Measurements from ENCODE around the gene GPHN. TPM values are rescaled to one million over a fixed set of nuclear protein-coding genes. Genes with fewer than 3 reads are reported as not detected.

GPHN gene
- total and polyA plus RNA-seq, 2 donors (not counting 3 experiments of a cell fraction or from before 2014, with no cell fraction given) = 5.1 to 23.2 TPM

GRCh38 chr14:66900719-66901118 is 392.8 kb downstream of the GPHN start:
- intact Hi-C loops (cut with micrococcal nuclease) = no loop called here
- Histone ChIP-seq H2AFZ (ENCODE audit: low read depth, low read length) (no peak overlapping the region), H3K79me2 (ENCODE audit: control insufficient read depth, insufficient read depth, low read length) (no peaks in the 10 kb centered on the region), H3K9ac (replicated peaks; ENCODE audit: extremely low read depth, insufficient read depth, low read length) (no peak overlapping the region), H3K36me3 (ENCODE audit: control insufficient read depth in 2 of 2, extremely low read depth in 1 of 2, insufficient read depth in 2 of 2, low read length in 2 of 2) (no peaks in the 10 kb centered on the region), H3K9me3 (replicated peaks; ENCODE audit: control insufficient read depth, insufficient read depth, low read length) (no peaks in the 10 kb centered on the region), H3K9me1 (replicated peaks; ENCODE audit: control insufficient read depth, extremely low read depth, insufficient read depth, low read length) (no peaks in the 10 kb centered on the region), H3K4me3 (replicated peaks in 1 of 3; ENCODE audit: insufficient read depth in 1 of 3, low read depth in 1 of 3, low read length in 3 of 3) (no peak overlapping the region), H3K4me2 (ENCODE audit: insufficient read depth, low read length) (no peak overlapping the region), H3K27ac (ENCODE audit: insufficient read depth, low read depth, low read length) (no peak overlapping the region), H3K4me1 (ENCODE audit: control insufficient read depth, extremely low read depth, insufficient read depth, low read length) (no peaks in the 10 kb centered on the region), H3K27me3 (ENCODE audit: control insufficient read depth in 2 of 2, insufficient read depth in 2 of 2, low read length in 2 of 2) (no peaks in the 10 kb centered on the region), H4K20me1 (replicated peaks; ENCODE audit: control insufficient read depth, extremely low read depth, insufficient read depth, low read length) (no peaks in the 10 kb centered on the region)
- DNase-seq (ENCODE audit: low read depth, low spot score) (no peak), FAIRE-seq (no peak)
- TF ChIP-seq GATA2 (IDR thresholded peaks at IDR 0.05; ENCODE audit: insufficient read depth, insufficient read length, low read depth, low read length) (no peak), MAX (IDR thresholded peaks at IDR 0.05; ENCODE audit: insufficient read depth, insufficient read length) (no peak), POLR2A (IDR thresholded peaks at IDR 0.05; ENCODE audit: low read depth, low read length) (no peak), FOS (IDR thresholded peaks at IDR 0.05; ENCODE audit: borderline replicate concordance, insufficient read depth, low read length) (no peak), POLR2AphosphoS5 (IDR thresholded peaks at IDR 0.05; ENCODE audit: insufficient read depth, low read depth, low read length) (no peak), JUN (IDR thresholded peaks at IDR 0.05; ENCODE audit: borderline replicate concordance, insufficient read depth, insufficient read length, low read depth) (no peak)
- dilution Hi-C loops (cut with MboI; ENCODE audit: extremely low pct_ligation_motif_present, low sequenced_read_pairs) = loop anchor here (25.0 kb wide), 1 partner anchor 88 kb away; no protein-coding TSS in a partner anchor
- BruUV-seq (replicated peaks) = no TSS peak
- CTCF ChIA-PET = no interaction called here
- POLR2A ChIA-PET = no interaction called here

- Histone ChIP-seq H3K36me3 (ENCODE audit: control insufficient read depth in 2 of 2, extremely low read depth in 1 of 2, insufficient read depth in 2 of 2, low read length in 2 of 2) (no peaks in the 10 kb centered on the region), H3K79me2 (ENCODE audit: control insufficient read depth, insufficient read depth, low read length) (no peaks in the 10 kb centered on the region), H3K9me1 (replicated peaks; ENCODE audit: control insufficient read depth, extremely low read depth, insufficient read depth, low read length) (no peaks in the 10 kb centered on the region), H3K4me2 (ENCODE audit: insufficient read depth, low read length) (no peak overlapping the region), H3K27me3 (ENCODE audit: control insufficient read depth in 2 of 2, insufficient read depth in 2 of 2, low read length in 2 of 2) (no peaks in the 10 kb centered on the region), H3K4me1 (ENCODE audit: control insufficient read depth, extremely low read depth, insufficient read depth, low read length) (no peaks in the 10 kb centered on the region), H3K9me3 (replicated peaks; ENCODE audit: control insufficient read depth, insufficient read depth, low read length) (no peaks in the 10 kb centered on the region), H2AFZ (ENCODE audit: low read depth, low read length) (no peak overlapping the region), H4K20me1 (replicated peaks; ENCODE audit: control insufficient read depth, extremely low read depth, insufficient read depth, low read length) (no peaks in the 10 kb centered on the region), H3K4me3 (replicated peaks in 1 of 3; ENCODE audit: insufficient read depth in 1 of 3, low read depth in 1 of 3, low read length in 3 of 3) (no peak overlapping the region), H3K9ac (replicated peaks; ENCODE audit: extremely low read depth, insufficient read depth, low read length) (no peak overlapping the region), H3K27ac (ENCODE audit: insufficient read depth, low read depth, low read length) (no peak overlapping the region)
- DNase-seq (ENCODE audit: low read depth, low spot score) (no peak), FAIRE-seq (no peak)
- dilution Hi-C loops (cut with MboI; ENCODE audit: extremely low pct_ligation_motif_present, low sequenced_read_pairs) = loop anchor here (25.0 kb wide), 1 partner anchor 98 kb away; no protein-coding TSS in a partner anchor
- intact Hi-C loops (cut with micrococcal nuclease) = no loop called here
- no TSS peak for BruUV-seq (replicated peaks)
- no peak for TF ChIP-seq POLR2AphosphoS5 (IDR thresholded peaks at IDR 0.05; ENCODE audit: insufficient read depth, low read depth, low read length)
- no peak for TF ChIP-seq CTCF (IDR thresholded peaks at IDR 0.05; ENCODE audit: extremely low read depth in 1 of 2, insufficient read depth in 1 of 2, low read depth in 1 of 2, low read length in 2 of 2)
- TF ChIP-seq FOS (IDR thresholded peaks at IDR 0.05; ENCODE audit: borderline replicate concordance, insufficient read depth, low read length) = no peak
- no peak for TF ChIP-seq GATA2 (IDR thresholded peaks at IDR 0.05; ENCODE audit: insufficient read depth, insufficient read length, low read depth, low read length)
- TF ChIP-seq JUN (IDR thresholded peaks at IDR 0.05; ENCODE audit: borderline replicate concordance, insufficient read depth, insufficient read length, low read depth) = no peak
- no peak for TF ChIP-seq POLR2A (IDR thresholded peaks at IDR 0.05; ENCODE audit: low read depth, low read length)
- no peak for TF ChIP-seq EZH2 (IDR thresholded peaks at IDR 0.05; ENCODE audit: borderline replicate concordance, low read depth, low read length, severe bottlenecking)
- TF ChIP-seq MYC (IDR thresholded peaks at IDR 0.05; ENCODE audit: low read depth, low read length) = no peak
- TF ChIP-seq MAX (IDR thresholded peaks at IDR 0.05; ENCODE audit: insufficient read depth, insufficient read length) = no peak
- CTCF ChIA-PET = no interaction called here
- POLR2A ChIA-PET = no interaction called here
These were observed 402.4 kb downstream of the GPHN start for GRCh38 chr14:66910311-66910840.
